HG02885 (cell line): ENCODE results near the gene TAF1C.
"Not testable (repeated sequence)": the region's sequence is repeated elsewhere in the genome, so short reads cannot be mapped to it uniquely, and the experiment has no call there.

Experiments
- ATAC-seq: cut with Tn5 transposase; IDR thresholded peaks from one replicate; pipeline ENCODE4 v1.9.1; 2021; ENCODE audit warnings: mild to moderate bottlenecking; ENCODE audit not compliant: unreplicated experiment, poor library complexity

TAF1C gene

GRCh38 chr16:84214451-84215066, 27.7 kb upstream of the TAF1C start:
- ATAC-seq = no peak

- no peak for ATAC-seq
Observed at GRCh38 chr16:84212631-84213030, 25.8 kb upstream of the TAF1C start.

DNA sequence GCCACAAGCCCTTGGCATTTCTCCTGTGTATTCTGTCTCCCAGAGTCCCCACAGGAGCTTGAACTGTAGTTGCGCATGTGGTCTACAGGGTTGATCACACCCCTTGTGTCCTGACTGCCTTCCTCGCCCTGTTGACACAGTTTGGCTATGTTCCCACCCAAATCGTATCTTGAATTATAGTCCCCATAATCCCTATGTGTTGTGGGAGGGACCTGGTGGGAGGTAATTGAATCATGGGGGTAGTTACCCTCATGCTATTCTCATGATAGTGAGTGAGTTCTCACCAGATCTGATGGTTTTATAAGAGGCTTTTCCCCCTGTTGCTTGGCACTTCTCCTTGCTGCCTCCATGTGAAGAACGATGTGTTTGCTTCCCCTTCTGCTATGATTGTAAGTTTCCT, 25.3 kb upstream of the TAF1C start:
- no peak for ATAC-seq

- ATAC-seq = no peak
Observed at GRCh38 chr16:84209989-84210388, 23.1 kb upstream of the TAF1C start.

DNA sequence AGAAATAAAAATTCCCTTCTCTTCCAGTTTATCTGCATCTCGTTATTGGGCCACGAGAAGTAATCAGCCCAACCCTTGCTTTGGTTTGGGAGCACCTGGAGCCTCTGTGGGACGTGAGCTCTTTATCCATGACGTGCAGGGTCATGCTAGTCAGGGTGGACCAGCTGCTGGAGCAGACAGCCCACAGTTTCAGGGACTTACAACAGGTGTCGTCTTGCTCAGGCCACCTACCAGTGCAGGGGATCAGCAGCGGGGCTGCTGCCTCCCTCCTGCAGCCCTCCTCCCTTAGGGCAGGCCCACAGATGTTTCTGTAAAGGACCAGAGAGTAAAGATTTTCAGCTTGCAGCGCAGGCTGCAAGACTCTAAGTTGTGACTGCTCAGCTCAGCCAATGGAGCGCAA, 21.0 kb upstream of the TAF1C start:
- no peak for ATAC-seq

DNA sequence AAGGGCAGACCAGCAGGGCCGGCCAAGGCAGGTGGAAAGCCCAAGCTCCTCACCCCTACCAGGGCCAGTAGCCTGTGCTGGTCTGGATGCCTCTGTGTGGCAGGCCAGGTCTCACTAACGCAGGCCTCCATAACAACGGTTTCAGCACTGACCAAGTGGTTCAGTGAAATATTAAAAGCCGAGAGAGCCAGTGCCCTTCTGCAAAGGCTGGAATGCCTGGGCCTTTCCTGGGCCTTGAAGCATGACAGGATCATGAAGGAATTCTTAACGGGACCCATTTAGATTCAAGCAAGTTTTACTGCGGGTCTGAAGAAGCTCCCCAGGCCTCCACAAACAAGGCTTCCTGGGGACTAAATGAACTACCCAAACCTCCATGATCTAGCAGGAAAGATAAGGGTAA, 20.4 kb upstream of the TAF1C start:
- ATAC-seq = no peak

DNA sequence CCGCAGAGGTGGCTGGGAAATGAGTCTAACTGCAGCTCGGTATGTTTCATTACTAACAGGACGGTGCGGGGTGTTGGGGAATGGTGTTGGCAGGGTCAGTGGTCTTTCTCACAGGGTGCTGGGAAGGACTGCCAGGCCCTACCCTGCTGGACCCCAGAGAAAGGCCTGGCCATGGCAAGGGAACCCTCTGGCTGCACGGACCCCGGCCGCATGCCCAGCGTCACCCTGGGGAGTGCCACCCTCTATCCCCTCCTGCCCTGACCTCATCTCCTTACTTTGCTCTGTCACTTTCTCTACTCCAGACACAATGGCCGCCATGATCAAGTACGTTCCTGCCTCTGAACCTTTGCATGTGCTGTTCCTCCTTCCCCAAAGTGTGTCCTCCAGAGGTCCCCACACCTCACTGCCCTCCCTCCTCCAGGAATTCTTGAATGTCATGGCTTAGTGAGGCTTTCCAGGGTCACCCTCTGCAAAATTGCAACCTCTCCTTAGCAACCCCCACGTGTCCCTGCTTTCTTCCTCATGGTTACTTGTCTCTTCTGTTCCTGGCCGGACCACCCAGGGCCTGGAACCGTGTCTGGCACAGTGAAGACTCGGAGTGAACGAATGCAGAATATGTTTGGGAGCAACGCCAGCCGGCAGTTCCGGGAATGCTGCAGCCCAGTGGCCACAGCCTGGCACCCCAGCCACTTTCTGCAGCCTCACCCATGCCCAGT, 19.3 kb upstream of the TAF1C start:
- ATAC-seq = no peak

GRCh38 chr16:84205123-84205522, 18.3 kb upstream of the TAF1C start:
- ATAC-seq = not testable (repeated sequence)

DNA sequence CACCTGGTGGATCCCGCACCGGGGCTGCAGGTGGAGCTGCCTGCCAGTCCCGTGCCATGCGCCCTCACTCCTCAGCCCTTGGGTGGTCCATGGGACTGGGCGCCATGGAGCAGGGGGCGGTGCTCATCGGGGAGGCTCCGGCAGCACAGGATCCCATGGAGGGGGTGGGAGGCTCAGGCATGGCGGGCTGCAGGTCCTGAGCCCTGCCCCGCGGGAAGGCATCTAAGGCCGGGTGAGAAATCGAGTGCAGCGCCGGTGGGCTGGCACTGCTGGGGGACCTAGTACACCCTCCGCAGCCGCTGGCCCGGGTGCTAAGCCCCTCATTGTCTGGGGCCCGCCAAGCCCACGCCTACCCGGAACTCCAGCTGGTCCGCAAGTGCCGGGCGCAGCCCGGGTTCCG, 17.7 kb upstream of the TAF1C start:
- not testable (repeated sequence) for ATAC-seq

GRCh38 chr16:84199861-84200260, 13.0 kb upstream of the TAF1C start:
- ATAC-seq = no peak

DNA sequence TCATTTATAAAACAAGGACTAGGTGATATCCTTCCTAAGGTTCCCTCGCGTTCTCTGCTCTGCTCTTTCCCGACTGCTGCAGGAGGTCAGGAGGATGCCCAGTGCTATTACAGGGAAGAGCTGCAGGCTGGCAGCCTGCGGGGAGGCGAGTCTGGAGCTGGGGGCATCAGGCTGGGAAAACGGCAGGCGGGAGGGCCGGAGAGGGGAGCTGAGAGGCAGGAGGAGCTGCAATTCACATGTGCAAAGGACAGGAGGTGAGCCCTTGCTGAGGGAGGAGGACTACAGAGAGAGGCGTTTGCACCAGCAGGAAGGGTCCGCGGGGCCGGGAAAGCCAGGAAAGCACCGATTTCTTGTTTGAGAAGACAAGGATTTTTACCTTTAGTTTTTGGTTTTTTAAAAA, 12.2 kb upstream of the TAF1C start:
- ATAC-seq = no peak

- no peak for ATAC-seq
Observed at GRCh38 chr16:84198401-84198800, 11.5 kb upstream of the TAF1C start.

DNA sequence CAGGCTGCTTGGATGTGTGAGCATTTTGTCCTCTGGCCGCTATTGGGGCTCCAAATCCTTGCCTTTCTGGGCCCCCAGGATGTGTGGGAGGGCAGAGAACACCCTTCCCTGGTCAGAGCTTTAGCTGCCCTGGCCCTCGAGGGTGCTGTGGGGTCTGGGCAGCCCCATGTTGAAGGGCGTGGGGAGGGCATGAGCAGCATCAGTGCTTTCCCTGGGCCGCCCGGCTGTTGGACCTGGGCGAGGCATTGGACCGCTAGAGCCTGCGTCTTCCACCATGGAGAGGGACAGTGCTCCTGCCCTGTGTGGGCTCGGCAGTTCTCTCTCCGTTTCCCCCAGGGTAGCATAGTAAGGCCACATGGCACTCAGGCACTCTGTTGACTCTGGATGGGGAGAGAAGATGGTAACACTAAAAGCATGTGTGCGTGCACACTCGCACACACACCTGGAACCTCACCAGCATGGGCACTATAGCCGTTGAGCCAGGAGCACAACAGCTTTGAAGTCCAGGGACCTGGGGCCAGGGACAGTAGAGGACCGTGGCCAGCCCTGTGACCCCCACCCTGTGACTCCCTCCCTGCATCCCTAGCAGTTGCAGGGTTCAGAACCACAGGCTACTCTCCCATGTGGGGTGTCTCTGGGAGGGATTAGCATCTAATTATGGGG, 10.7 kb upstream of the TAF1C start:
- no peak for ATAC-seq

DNA sequence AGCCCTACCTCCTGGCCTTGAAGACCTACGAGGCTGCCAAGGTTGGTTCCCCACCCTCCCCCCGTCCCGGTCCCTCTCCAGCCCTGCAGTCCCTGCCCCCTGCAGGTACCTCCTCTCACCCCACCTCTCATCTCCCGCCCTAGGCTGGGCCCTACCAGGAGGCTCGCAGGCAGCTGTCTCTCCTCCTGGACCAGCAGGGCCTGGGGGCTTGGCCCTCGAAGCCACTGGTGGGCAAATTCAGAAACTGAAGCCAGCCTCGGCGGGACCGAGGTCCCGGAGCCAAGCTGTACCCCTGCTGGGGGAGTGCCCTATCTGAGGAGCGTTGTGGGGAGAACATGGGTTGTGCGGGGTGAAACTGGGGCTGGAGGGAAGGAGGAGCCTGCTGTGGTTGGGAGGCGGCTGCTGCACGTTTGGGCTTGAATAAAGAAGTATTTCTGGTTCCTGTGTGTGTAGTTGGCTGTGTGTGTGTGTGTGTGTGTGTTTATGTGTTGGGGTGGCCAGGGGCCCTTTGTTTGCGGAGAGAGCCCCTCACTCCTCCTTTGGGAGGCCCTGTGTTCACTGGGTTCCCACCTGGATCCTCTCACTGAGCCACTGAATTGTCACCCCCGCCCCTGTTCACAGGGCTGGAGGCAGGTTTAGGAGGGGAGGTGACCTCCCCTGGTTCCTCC, 10.0 kb upstream of the TAF1C start:
- no peak for ATAC-seq

- ATAC-seq = no peak
Observed at GRCh38 chr16:84196101-84196500, 9.2 kb upstream of the TAF1C start.

DNA sequence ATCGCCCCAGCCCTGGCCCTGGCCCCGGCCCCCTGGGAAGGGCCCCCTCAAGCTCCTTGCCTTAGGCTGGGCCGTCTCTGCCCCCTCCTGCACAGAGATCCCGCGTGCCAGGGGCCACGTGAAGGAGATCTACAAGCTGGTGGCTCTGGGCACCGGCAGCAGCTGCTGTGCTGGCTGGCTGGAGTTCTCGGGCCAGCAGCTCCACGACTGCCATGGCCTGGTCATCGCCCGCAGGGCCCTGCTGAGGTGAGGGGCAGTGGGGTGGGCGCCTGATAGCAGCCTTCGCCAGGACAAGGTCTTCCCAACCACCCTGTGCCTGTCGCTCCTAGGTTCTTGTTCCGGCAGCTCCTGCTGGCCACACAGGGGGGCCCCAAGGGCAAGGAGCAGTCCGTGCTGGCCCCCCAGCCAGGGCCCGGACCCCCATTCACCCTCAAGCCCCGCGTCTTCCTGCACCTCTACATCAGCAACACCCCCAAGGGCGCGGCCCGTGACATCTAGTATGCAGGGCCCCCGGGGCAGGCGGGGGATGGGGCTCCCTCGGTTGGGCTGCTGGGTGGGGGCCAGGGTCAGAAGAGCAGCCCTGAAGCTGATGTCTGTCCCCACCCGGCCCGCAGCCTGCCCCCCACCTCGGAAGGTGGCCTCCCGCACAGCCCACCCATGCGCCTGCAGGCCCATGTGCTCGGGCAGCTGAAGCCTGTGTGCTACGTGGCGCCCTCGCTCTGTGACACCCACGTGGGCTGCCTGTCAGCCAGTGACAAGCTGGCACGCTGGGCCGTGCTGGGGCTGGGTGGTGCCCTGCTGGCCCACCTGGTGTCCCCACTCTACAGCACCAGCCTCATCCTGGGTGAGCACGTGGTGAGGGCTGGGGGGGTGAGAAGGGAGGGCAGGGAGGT, 8.6 kb upstream of the TAF1C start:
- ATAC-seq = no peak

DNA sequence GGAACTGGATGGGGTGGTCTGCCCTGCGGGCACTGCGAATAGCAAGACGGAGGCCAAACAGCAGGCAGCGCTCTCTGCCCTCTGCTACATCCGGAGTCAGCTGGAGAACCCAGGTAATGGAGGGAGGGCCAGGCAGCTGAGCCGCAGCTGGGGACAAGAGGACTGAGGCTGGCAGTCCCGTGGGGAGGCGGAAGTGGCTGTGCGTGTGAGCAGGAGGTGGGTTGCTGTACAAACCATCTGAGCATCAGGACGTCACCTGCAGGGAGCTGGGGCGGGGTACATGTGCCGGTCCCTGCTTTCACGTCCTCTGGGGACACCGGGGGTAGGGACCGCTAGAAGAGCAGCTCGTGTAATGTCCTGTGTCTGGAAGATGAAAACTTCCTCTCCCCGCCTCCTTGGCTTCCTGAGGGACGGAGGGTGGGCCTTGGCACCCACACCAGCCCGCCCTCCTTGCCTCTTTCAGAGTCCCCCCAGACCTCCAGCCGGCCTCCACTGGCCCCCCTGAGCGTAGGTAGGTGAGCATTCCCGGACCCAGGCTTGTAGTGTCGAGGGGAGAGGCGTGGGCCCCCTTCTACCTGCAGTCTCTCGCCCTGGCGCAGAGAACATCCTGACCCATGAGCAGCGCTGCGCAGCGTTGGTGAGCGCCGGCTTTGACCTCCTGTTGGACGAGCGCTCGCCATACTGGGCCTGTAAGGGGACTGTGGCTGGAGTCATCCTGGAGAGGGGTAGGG, 7.8 kb upstream of the TAF1C start:
- no peak for ATAC-seq

DNA sequence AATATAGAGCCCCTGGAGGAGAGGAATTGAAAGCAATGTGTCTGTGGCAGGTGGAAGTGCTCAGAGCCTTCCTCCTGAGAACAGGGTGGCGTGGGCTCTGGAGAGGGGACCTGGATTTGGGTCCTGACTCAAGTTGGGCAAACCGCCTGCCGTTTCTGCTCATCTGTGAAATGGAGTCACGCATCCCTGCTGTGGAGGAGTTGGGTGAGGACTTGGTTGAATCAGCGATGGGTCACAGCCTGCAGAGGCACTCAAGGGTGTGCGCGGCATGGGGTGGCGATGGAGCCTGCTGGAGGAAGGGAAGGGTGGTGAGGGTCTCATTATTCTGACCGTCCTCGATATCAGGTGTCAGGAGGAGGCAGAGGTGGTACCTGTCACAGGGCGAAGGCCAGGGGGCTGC, 7.2 kb upstream of the TAF1C start:
- ATAC-seq = no peak

GRCh38 chr16:84193480-84193879, 6.6 kb upstream of the TAF1C start:
- no peak for ATAC-seq

- ATAC-seq = no peak
Observed at GRCh38 chr16:84191466-84191865, 4.6 kb upstream of the TAF1C start.
